IgD-negative memory B cell (primary cell): ENCODE measurements around the gene TRAPPC8. TPM values are rescaled to one million over a fixed set of nuclear protein-coding genes. Genes with fewer than 3 reads are reported as not detected.
A peak's percentile ranks its signal among the peaks of the same experiment; 100 is the strongest.
"Not testable (repeated sequence)": the region's sequence is repeated elsewhere in the genome, so short reads cannot be mapped to it uniquely, and the experiment has no call there.

Source experiments
- H3K27ac Mint-ChIP-seq, 3 donors: one replicate each; pipeline ENCODE4 v1.8.0; 2020 to 2022; ENCODE audit warnings: mild to moderate bottlenecking in 3 of 3, mixed read lengths in 3 of 3, moderate library complexity in 1 of 3
- H3K27me3 Mint-ChIP-seq: one replicate; pipeline ENCODE4 v1.8.0; 2021; ENCODE audit warnings: mixed read lengths
- H3K36me3 Mint-ChIP-seq: one replicate; pipeline ENCODE4 v1.8.0; 2020; ENCODE audit warnings: mild to moderate bottlenecking, mixed read lengths
- H3K4me1 Mint-ChIP-seq, 3 donors: one replicate each; pipeline ENCODE4 v1.8.0; 2020 to 2022; ENCODE audit warnings: mixed read lengths in 3 of 3, mild to moderate bottlenecking in 1 of 3
- H3K4me3 Mint-ChIP-seq, 4 donors: one replicate each; pipeline ENCODE4 v1.8.0; 2020 to 2022; ENCODE audit warnings: mild to moderate bottlenecking in 4 of 4, mixed read lengths in 4 of 4, moderate library complexity in 3 of 4
- H3K9me3 Mint-ChIP-seq, 3 donors: one replicate each; pipeline ENCODE4 v1.8.0; 2020 to 2021; ENCODE audit warnings: mixed read lengths in 3 of 3, mild to moderate bottlenecking in 1 of 3
- polyA plus RNA-seq: library from polyadenylated mRNA; unstranded; fragments of 300-500 nt; fragmentation: Illumina TruSeq; gene quantifications from one replicate; pipeline ENCODE4 v1.2.3, GENCODE V29; 2021

The TRAPPC8 gene
- polyA plus RNA-seq, 1 donor from 2014 or later: 18.5 TPM

DNA sequence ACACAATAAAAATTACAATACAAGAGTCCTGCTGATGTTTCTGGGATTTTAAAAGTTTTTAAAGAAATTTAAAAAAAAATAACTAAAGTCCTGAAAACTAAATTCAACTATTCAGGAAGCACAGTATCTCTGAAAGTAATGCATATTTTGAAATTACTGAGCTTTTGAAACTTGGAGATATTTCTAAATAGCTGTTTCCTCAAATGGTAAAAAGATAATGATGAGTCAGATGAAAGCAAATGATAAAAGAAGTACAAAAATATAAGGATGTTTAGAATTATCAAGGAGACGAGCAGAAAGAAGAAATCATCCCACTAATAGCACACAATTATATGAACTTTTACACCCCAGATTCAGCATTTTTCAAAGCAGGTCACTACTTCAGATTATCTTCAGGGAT, 92.1 kb downstream of the TRAPPC8 start:
- H3K36me3 Mint-ChIP-seq: peaks cover 5% of the 10 kb centered on the region
- peak overlapping the region in 1 of 3 donors; percentile 77 for H3K27ac Mint-ChIP-seq
- H3K27me3 Mint-ChIP-seq: no peaks in the 10 kb centered on the region
- no peaks in the 10 kb centered on the region for H3K4me1 Mint-ChIP-seq
- no peaks in the 10 kb centered on the region for H3K9me3 Mint-ChIP-seq
- H3K4me3 Mint-ChIP-seq: no peak overlapping the region

DNA sequence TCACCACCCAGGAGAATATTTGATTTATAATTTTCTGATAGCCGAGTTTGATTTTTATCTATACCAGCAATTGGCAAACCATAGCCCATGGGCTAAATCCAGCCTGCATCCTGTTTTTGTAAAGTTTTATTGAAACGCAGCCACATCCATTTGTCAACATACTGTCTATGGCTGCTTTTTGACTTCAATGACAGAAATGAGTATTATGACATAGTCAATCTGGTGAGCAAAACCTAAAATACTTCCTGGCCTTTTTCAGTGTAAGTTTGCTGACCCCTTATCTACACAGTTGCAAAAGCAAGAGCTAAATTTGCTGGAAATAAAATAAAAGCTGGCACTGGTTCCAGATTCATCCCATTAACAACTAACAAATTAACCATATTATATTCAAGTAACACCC, 102.4 kb downstream of the TRAPPC8 start:
- Mint-ChIP-seq H3K27ac (no peak overlapping the region), H3K27me3 (no peaks in the 10 kb centered on the region), H3K9me3 (no peaks in the 10 kb centered on the region), H3K36me3 (peaks cover 20% of the 10 kb centered on the region), H3K4me3 (no peak overlapping the region), H3K4me1 (no peaks in the 10 kb centered on the region)

DNA sequence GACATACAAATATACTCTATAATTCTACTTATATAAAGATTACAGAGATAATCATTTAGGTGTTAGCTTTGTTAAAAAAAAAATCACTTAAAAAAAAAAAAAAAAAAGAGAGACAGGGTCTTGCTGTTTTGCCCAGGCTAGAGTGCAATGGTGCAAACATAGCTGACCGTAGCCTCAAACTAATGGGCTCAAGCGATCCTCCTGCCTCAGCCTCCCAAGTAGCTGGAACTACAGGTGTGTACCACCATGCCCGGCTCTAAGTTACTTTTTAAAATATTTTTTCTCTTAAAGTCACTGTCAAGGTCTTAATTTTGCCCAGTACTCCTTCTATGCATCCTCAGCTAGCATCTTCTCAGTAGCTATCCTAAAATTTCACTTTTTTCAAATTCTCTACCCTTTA, 105.0 kb downstream of the TRAPPC8 start:
- H3K9me3 Mint-ChIP-seq: no peaks in the 10 kb centered on the region
- H3K27me3 Mint-ChIP-seq: no peaks in the 10 kb centered on the region
- H3K36me3 Mint-ChIP-seq: peaks cover 26% of the 10 kb centered on the region
- H3K27ac Mint-ChIP-seq: peak overlapping the region in 1 of 3 donors; percentile 21
- peaks cover 0 to 2% (median 0%) of the 10 kb centered on the region in 3 donors for H3K4me1 Mint-ChIP-seq
- H3K4me3 Mint-ChIP-seq: no peak overlapping the region

DNA sequence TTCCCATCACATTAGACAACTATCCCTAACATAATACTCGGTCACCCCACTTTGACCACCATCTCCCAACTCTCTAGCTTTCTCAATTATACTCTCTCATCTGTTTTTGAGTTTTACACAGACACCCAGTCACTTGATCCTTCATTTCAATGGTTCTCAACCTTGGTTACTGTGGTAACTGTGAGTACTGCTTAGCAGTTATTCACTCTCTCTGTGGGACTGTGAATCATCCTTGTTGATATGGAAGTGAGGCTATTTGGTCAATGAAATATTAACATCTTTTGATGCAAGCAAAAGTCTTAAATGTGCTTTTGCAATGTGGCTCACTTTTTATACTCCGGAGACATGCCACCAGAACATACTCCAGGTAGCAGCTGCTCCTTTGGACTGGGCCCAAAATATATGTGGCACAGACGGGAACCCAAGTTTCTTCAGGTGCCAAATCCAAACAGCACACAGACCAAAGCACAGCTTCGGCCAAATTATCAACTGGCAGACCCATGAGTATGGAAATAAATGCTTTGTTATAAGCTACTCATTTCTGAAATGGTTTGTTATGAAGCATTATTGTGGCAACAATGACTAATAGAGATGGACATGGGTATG, 107.3 kb downstream of the TRAPPC8 start:
- Mint-ChIP-seq H3K4me3 (no peak overlapping the region), H3K4me1 (peaks cover 0 to 2% (median 0%) of the 10 kb centered on the region in 3 donors), H3K9me3 (no peaks in the 10 kb centered on the region), H3K36me3 (peaks cover 26% of the 10 kb centered on the region), H3K27me3 (no peaks in the 10 kb centered on the region), H3K27ac (peak overlapping the region in 1 of 3 donors; percentile 41)

DNA sequence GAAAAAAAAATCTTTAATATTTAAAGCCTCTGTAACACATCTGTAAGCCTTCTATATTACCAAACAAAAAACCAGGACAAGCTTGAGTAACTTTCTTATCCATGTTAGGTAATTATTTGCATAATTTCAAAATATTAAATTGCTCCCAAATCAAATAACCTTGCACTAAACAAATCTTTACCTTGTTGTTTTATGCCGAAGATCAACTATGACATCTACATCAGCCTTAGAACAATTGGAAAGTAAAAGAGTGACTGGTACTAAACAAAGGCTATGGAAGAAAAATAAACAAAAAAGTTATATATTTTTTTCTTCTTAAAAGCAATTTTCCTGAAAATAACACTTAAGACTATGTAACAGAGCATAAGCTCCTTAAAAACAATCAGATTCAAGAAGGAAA, 111.0 kb downstream of the TRAPPC8 start:
- Mint-ChIP-seq H3K27ac (no peak overlapping the region), H3K4me3 (no peak overlapping the region), H3K4me1 (peaks cover 0 to 4% (median 0%) of the 10 kb centered on the region in 3 donors), H3K27me3 (no peaks in the 10 kb centered on the region), H3K36me3 (peaks cover 18% of the 10 kb centered on the region), H3K9me3 (peaks cover 0 to 13% (median 1%) of the 10 kb centered on the region in 3 donors)

DNA sequence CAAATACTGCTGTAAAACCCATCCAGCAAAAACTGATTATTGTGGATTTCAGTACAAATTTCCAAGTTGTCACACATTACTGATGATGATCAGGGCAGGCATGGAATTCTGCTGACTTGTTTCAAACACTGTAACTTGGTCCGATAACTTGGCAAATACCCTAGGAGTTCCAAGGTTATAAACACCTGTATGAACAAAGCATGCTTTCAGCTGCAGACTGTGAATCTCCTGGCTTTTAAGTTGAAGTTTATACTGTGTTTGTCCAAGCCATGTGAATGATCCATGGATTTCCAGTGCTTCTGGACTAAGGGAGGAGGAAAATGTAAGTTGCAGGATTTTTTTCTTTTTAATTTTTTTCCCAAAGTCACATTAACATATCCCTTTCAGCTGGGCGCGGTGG, 112.2 kb downstream of the TRAPPC8 start:
- Mint-ChIP-seq H3K36me3 (peaks cover 14% of the 10 kb centered on the region), H3K27ac (no peak overlapping the region), H3K4me1 (peaks cover 0 to 5% (median 4%) of the 10 kb centered on the region in 3 donors), H3K27me3 (no peaks in the 10 kb centered on the region), H3K9me3 (peaks cover 0 to 14% (median 1%) of the 10 kb centered on the region in 3 donors), H3K4me3 (no peak overlapping the region)

DNA sequence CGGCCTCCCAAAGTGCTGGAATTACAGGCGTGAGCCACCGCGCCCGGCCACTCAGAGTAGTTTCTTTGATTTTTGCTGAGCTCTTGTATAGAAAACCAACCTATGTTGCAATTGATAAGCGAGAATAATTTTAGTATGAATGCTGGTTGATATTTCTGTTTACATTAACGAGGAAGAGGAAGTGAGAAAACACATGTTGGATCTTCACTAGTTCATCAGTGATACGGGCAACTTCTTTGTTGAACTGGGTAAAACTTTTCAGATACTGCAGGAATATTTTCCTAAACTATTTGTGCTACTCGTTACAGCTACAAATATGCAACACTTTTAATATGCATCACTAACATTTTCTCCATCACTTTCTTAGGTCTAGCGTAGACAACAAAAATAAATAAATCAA, 114.3 kb downstream of the TRAPPC8 start:
- no peak overlapping the region for H3K4me3 Mint-ChIP-seq
- peaks cover 7% of the 10 kb centered on the region for H3K36me3 Mint-ChIP-seq
- H3K4me1 Mint-ChIP-seq: peaks cover 4 to 9% (median 6%) of the 10 kb centered on the region in 3 donors
- no peaks in the 10 kb centered on the region for H3K27me3 Mint-ChIP-seq
- no peak overlapping the region for H3K27ac Mint-ChIP-seq
- peaks cover 0 to 14% (median 1%) of the 10 kb centered on the region in 3 donors for H3K9me3 Mint-ChIP-seq

DNA sequence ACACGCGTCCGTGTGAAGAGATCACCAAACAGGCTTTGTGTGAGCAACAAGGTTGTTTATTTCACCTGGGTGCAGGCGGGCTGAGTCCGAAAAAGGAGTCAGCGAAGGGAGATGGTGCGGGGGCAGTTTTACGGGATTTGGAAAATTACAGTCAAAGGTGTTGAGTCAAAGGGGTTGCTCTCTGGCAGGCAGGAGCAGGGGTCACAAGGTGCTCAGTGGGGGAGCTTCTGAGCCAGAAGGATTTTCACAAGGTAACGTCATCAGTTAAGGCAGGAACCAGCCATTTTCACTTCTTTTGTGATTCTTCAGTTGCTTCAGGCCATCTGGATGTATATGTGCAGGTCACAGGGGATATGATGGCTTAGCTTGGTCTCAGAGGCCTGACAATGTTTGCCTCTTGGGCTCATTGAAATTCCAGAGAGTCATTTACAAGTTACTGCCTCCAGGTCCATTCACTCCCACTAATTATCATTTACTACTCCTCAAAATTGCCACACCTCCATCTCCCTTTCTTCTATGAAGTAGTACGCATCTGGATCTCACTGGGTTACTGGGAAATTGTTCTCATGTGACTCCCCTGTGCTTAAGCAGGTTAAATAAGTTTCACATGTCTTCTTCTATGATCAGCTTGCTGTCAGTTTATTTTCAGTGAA, 116.1 kb downstream of the TRAPPC8 start:
- H3K4me1 Mint-ChIP-seq, H3K36me3 Mint-ChIP-seq, H3K4me3 Mint-ChIP-seq, H3K27me3 Mint-ChIP-seq: not testable (repeated sequence)
- Mint-ChIP-seq H3K9me3 (peaks cover 0 to 14% (median 1%) of the 10 kb centered on the region in 3 donors), H3K27ac (peak overlapping the region in 2 of 3 donors; percentile 69)

DNA sequence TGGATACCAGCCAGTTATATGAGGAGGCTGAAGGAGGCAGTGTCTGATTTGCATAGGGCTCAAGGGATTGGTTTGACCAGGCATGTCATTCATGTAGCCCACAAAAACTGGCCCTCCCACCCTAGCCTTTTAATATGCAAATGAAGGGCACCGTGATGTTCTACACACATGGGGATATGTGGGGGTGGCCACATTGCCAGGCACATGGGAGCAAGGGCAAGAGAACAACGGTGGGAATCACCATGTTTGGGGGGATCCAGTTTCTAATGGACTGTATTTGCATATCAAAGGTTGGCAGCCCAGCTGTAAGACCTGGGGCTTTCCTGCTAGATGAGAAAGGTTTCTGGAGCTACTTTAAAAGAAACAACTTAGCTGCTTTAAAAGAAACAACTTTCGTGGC, 117.2 kb downstream of the TRAPPC8 start:
- H3K4me1 Mint-ChIP-seq: peaks cover 4 to 9% (median 4%) of the 10 kb centered on the region in 3 donors
- peaks cover 5% of the 10 kb centered on the region for H3K36me3 Mint-ChIP-seq
- H3K27ac Mint-ChIP-seq: peak overlapping the region in 1 of 3 donors; percentile 26
- H3K9me3 Mint-ChIP-seq: peaks cover 0 to 14% (median 1%) of the 10 kb centered on the region in 3 donors
- no peaks in the 10 kb centered on the region for H3K27me3 Mint-ChIP-seq
- no peak overlapping the region for H3K4me3 Mint-ChIP-seq

DNA sequence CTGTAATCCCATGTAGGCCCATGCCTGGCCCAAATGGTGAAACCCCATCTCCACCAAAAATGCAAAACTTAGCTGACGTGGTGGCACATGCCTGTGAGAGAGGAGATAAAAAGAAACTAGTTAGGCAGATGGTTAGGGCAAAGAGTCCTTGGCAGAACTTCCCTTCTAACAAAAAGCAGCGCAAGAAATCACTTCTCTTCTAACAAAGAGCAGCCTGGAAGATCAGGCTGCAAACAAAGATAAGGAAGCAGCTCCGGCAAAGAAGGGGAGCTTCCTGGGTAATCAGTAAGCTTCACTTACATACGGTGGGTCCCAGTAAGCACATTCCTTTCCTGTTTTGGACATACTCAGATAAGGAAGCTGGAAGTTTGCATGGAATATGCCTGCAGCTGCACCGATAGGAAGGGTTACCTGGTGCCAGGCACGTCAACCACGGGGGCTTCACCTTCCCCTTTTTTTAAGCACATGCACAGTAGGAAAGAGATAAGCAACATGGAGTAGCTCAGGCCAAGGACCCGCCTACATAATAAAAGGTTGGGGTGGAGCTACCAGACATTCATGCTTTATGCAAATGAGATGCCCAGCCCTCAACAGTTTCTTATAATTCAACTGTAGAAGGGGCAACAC, 121.3 kb downstream of the TRAPPC8 start:
- no peaks in the 10 kb centered on the region for H3K36me3 Mint-ChIP-seq
- H3K4me3 Mint-ChIP-seq: no peak overlapping the region
- peaks cover 2 to 8% (median 4%) of the 10 kb centered on the region in 3 donors for H3K4me1 Mint-ChIP-seq
- no peak overlapping the region for H3K27ac Mint-ChIP-seq
- no peaks in the 10 kb centered on the region for H3K9me3 Mint-ChIP-seq
- H3K27me3 Mint-ChIP-seq: no peaks in the 10 kb centered on the region

DNA sequence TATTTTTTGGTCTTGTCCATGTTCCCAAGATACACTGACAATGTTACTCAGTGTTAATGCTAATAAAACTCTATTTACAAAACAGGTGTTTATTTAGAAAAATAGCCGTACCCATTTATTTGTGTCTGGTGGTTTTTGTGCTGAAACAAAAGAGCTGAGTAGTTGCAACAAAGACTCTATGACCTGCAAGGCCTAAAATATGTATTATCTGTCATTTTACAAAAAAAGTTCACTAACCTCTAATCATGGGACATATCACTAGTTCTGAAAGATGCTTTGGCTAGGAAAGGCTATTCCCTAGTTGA, 123.1 kb downstream of the TRAPPC8 start:
- no peaks in the 10 kb centered on the region for H3K4me1 Mint-ChIP-seq
- H3K27me3 Mint-ChIP-seq: no peaks in the 10 kb centered on the region
- H3K4me3 Mint-ChIP-seq: no peak overlapping the region
- H3K36me3 Mint-ChIP-seq: no peaks in the 10 kb centered on the region
- no peaks in the 10 kb centered on the region for H3K9me3 Mint-ChIP-seq
- no peak overlapping the region for H3K27ac Mint-ChIP-seq

DNA sequence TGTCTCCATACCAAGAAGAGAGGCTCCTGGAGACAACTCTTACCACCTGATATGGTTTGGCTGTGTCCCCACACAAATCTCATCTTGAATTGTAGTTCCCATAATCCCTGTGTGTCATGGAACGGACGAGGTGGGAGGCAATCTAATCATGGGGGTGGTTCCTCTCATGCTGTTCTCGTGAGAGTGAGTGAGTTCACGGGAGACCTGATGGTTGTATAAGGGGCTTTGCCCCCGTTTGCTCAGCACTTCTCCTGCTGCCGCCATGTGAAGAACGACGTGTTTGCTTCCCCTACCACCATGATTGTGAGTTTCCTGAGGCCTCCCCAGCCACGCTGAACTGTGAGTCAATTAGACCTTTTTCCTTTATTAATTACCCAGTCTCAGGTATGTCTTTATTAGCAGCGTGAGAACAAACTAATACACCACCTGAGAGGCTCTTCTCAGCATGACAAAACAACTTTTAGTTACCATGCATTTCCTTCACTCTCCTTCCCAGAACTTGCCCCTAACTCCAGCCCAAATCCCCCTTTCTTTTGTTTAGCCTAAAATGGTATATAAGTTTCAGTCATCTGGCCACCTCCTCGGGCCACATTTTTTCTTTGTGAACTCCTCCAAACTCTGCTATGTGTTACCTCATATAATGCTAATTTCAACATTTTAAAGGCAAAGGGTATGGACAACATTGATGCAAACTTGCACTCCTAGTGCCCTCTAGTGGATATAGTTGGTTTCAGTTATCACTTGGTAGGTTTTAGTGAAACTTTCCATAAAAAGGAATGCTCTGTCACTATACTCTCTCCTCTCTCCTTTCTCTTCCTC, 123.6 kb downstream of the TRAPPC8 start:
- no peak overlapping the region for H3K27ac Mint-ChIP-seq
- H3K36me3 Mint-ChIP-seq: no peaks in the 10 kb centered on the region
- no peaks in the 10 kb centered on the region for H3K27me3 Mint-ChIP-seq
- no peaks in the 10 kb centered on the region for H3K9me3 Mint-ChIP-seq
- H3K4me1 Mint-ChIP-seq: no peaks in the 10 kb centered on the region
- no peak overlapping the region for H3K4me3 Mint-ChIP-seq

DNA sequence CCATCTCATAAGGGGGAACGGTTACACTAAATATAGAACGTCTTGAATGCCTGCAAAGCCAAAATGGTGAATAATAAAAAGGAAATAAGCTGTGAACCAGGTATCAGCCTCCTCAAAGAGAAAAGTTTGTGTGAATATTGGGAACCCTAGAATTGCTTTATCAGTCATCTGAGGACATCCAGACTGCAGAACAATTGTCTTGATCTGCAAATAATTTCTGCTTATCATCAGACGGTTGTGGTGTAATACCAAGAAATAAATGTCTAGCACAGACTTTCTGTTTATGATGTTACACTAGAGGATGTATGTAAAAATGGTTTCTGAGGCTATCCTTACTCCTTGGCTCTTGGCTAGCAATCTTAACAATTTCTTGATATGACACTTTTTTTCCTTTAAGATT, 128.8 kb downstream of the TRAPPC8 start:
- Mint-ChIP-seq H3K36me3 (no peaks in the 10 kb centered on the region), H3K9me3 (no peaks in the 10 kb centered on the region), H3K4me1 (no peaks in the 10 kb centered on the region), H3K27ac (no peak overlapping the region), H3K27me3 (peaks cover 2% of the 10 kb centered on the region), H3K4me3 (no peak overlapping the region)

DNA sequence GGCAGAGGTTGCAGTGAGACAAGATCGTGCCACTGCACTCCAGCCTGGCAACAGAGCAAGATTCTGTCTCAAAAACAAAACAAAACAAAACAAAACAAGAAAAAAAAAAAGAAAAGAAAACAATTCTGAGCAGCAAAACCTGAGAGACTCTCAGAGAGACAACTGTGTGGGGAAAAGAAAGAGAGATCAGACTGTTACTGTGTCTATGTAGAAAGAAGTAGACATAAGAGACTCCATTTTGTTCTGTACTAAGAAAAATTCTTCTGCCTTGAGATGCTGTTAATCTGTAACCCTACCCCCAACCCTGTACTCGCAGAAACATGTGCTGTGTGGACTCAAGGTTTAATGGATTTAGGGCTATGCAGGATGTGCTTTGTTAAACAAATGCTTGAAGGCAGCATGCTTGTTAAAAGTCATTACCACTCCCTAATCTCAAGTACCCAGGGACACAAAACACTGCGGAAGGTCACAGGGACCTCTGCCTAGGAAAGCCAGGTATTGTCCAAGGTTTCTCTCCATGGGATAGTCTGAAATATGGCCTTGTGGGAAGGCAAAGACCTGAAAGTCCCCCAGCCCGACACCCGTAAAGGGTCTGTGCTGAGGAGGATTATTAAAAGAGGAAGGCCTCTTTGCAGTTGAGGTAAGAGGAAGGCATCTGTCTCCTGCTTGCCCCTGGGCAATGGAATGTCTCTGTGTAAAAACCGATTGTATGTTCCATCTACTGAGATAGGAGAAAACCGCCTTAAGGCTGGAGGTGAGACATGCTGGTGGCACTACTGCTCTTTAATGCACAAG, 132.4 kb downstream of the TRAPPC8 start:
- not testable (repeated sequence) for H3K4me1 Mint-ChIP-seq, H3K27me3 Mint-ChIP-seq, H3K27ac Mint-ChIP-seq, H3K9me3 Mint-ChIP-seq, H3K4me3 Mint-ChIP-seq, H3K36me3 Mint-ChIP-seq

DNA sequence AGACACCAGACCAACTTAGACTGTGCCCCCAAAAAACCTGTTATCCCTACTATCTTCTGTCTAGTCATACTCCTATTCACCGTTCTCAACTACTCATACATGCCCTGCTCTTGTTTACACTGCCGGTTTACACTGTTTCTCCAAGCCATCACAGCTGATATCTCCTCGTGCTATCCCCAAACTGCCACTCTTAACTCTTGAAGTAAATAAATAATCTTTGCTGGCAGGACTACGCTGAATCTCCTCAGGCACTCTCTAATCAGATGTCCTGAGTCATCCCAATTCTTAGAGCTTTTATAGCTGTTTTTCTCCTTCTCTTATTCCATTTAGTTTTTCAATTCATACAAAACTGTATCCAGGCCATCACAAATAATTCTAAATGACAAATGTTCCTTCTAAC, 133.9 kb downstream of the TRAPPC8 start:
- not testable (repeated sequence) for H3K27me3 Mint-ChIP-seq, H3K27ac Mint-ChIP-seq, H3K9me3 Mint-ChIP-seq, H3K4me3 Mint-ChIP-seq, H3K36me3 Mint-ChIP-seq, H3K4me1 Mint-ChIP-seq
